ENCODE results near the gene CLNK.

DNA sequence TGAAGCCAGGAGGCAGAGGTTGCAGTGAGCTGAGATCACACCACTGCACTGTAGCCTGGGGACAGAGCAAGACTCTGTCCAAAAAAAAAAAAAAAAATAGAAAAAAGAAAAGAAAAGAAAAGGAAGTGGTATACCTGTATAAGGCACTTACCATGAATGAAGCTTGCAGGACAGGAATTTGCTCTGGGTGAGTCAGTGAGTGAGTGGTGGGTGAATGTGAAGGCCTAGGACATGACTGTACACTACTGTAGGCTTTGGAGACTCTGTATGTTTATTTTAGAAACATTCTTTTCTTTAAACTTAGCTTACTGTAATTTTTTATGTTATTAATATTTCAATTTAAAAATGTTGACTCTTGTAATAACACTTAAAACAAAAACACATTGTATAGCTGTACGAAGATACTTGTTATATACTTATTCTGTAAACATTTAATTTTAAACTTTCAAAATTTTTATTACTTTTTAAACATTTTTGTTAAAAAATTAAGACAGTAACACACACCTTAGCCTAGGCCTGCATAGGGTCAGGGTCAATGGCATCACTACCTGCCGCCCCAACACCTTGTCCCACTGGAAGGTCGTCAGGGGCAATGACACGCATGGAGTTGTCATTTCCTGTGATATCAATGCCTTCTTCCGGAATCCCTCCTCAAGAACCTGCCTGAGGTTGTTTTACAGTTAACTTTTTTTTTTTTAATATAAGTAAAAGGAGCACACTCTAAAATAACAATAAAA is 78.7 kb downstream of the CLNK start:
- TF ChIP-seq CTCF (IDR thresholded peaks at IDR 0.05; ENCODE audit: low read depth, low read length, poor library complexity, severe bottlenecking) (no peak), EZH2phosphoT487 (IDR thresholded peaks at IDR 0.05; ENCODE audit: borderline replicate concordance, low read length) (no peak)

Data from DOHH2 (cell line).